B cell (primary cell): ENCODE results near the gene SMARCC1. TPM values are rescaled to one million over a fixed set of nuclear protein-coding genes. Genes with fewer than 3 reads are reported as not detected.

Source experiments
- ATAC-seq: fragments of 200-7000 bp; cut with Tn5 transposase; one replicate; pipeline ENCODE4 v1.10.0; 2021; ENCODE audit warnings: low read depth, mild to moderate bottlenecking, moderate number of reproducible peaks, moderate library complexity
- CTCF ChIA-PET: fragments of 350-600 bp; sonication (Branson Sonifier 250); formaldehyde crosslinking; loops from one replicate; lab custom pipeline; 2021; ENCODE audit warnings: antibody characterized with exemption, inconsistent platforms; lab: Charles Lee
- POLR2A ChIA-PET: fragments of 350-600 bp; sonication (Branson Sonifier 250); formaldehyde crosslinking; loops from one replicate; lab custom pipeline; 2021; ENCODE audit warnings: antibody characterized with exemption; lab: Charles Lee
- DNase-seq: peaks from one replicate; pipeline ENCODE4 v3.0.0; 2013
- H2AFZ ChIP-seq: 2 replicates; pipeline ENCODE4 v1.6.1; 2012; ENCODE audit warnings: mild to moderate bottlenecking, low read depth, low read length; ENCODE audit not compliant: insufficient read depth, poor library complexity, severe bottlenecking
- H3K27ac ChIP-seq, 2 donors: 1 replicate in 1 of 2; 2 replicates in 1 of 2; pipeline ENCODE4 v1.5.1; 2012 to 2013; ENCODE audit warnings: low read length in 2 of 2, mild to moderate bottlenecking in 2 of 2, moderate library complexity in 1 of 2
- H3K27me3 ChIP-seq, 4 experiments: fragments of 200-600 bp in 1 of 4; sonication (generic) in 1 of 4; replicated peaks in 1 of 4; 1 replicate in 2 of 4; 2 replicates in 2 of 4; pipeline versions ENCODE4 v1.6.1 to v1.7.0; 2013 to 2016; ENCODE audit warnings: low read length in 3 of 4, mild to moderate bottlenecking in 2 of 4, mixed read lengths in 1 of 4, moderate library complexity in 1 of 4; ENCODE audit not compliant: insufficient read depth in 4 of 4, control insufficient read depth in 3 of 4; ENCODE audit errors: control extremely low read depth in 1 of 4
- H3K36me3 ChIP-seq, 2 experiments: replicated peaks in 1 of 2; 1 replicate in 1 of 2; 2 replicates in 1 of 2; pipeline versions ENCODE4 v1.6.1 to v1.7.1; 2013; ENCODE audit warnings: low read length in 1 of 2; ENCODE audit not compliant: insufficient read depth in 2 of 2, control insufficient read depth in 1 of 2; ENCODE audit errors: control extremely low read depth in 1 of 2, extremely low read depth in 1 of 2
- H3K4me1 ChIP-seq, 2 donors: fragments of 200-600 bp in 1 of 2; sonication (generic) in 1 of 2; 1 replicate in 1 of 2; 2 replicates in 1 of 2; pipeline versions ENCODE4 v1.5.1 to v1.6.1; 2013 to 2017; ENCODE audit warnings: low read length in 2 of 2; ENCODE audit not compliant: control insufficient read depth in 2 of 2, insufficient read depth in 2 of 2
- H3K4me2 ChIP-seq: replicated peaks from 2 replicates; pipeline ENCODE3; 2012; ENCODE audit warnings: mild to moderate bottlenecking, low read depth, low read length; ENCODE audit not compliant: poor library complexity, severe bottlenecking
- H3K4me3 ChIP-seq, 5 experiments: fragments of 200-600 bp in 1 of 5; sonication (generic) in 1 of 5; 1 replicate in 3 of 5; 2 replicates in 2 of 5; pipeline versions ENCODE4 v1.5.1 to v1.7.0; 2011 to 2016; ENCODE audit warnings: low read length in 4 of 5, mild to moderate bottlenecking in 4 of 5, low read depth in 2 of 5, control low read depth in 1 of 5, moderate library complexity in 1 of 5; ENCODE audit not compliant: insufficient read depth in 1 of 5; ENCODE audit errors: control extremely low read depth in 1 of 5, extremely low read depth in 1 of 5
- H3K79me2 ChIP-seq: fragments of 200-600 bp; sonication (generic); one replicate; pipeline ENCODE4 v1.6.0; 2016; ENCODE audit warnings: low read length; ENCODE audit not compliant: control insufficient read depth, insufficient read depth
- H3K9ac ChIP-seq: fragments of 200-600 bp; sonication (generic); 2 replicates; pipeline ENCODE4 v1.6.1; 2017; ENCODE audit warnings: mild to moderate bottlenecking, low read length, moderate library complexity
- H3K9me3 ChIP-seq, 3 donors: one replicate each; pipeline versions ENCODE4 v1.6.1 to v1.7.1; 2013; ENCODE audit warnings: low read length in 2 of 3; ENCODE audit not compliant: control insufficient read depth in 2 of 3, insufficient read depth in 1 of 3; ENCODE audit errors: control extremely low read depth in 1 of 3
- H4K20me1 ChIP-seq: 2 replicates; pipeline ENCODE4 v1.6.0; 2012; ENCODE audit warnings: mild to moderate bottlenecking, low read length; ENCODE audit not compliant: insufficient read depth, control insufficient read depth, poor library complexity, severe bottlenecking
- H3K27ac Mint-ChIP-seq: one replicate; pipeline ENCODE4 v1.8.0; 2021; ENCODE audit warnings: mixed read lengths
- H3K27me3 Mint-ChIP-seq: one replicate; pipeline ENCODE4 v1.8.0; 2021; ENCODE audit warnings: mixed read lengths
- H3K4me1 Mint-ChIP-seq: one replicate; pipeline ENCODE4 v1.8.0; 2021; ENCODE audit warnings: mixed read lengths
- H3K4me3 Mint-ChIP-seq: one replicate; pipeline ENCODE4 v1.8.0; 2021; ENCODE audit warnings: mixed read lengths
- H3K9me3 Mint-ChIP-seq: one replicate; pipeline ENCODE4 v1.8.0; 2022; ENCODE audit warnings: mixed read lengths; ENCODE audit not compliant: insufficient read depth
- EZH2 ChIP-seq: IDR thresholded peaks from 2 replicates; pipeline ENCODE4 v1.6.1; 2012; ENCODE audit warnings: borderline replicate concordance, low read depth, mild to moderate bottlenecking, moderate library complexity, low read length; ENCODE audit not compliant: insufficient read depth, poor library complexity, severe bottlenecking
- WGBS: methylation state at CpG from one replicate; pipeline ENCODE4 v1.1.5; 2013; ENCODE audit warnings: missing lambda C conversion rate; ENCODE audit not compliant: insufficient coverage; 5-methylcytosine and 5-hydroxymethylcytosine counted together
- intact Hi-C: fragments of 100-400 bp; cut with micrococcal nuclease; formaldehyde crosslinking; loops from one replicate; pipeline ENCODE4 v1.10.0; 2022
- polyA plus RNA-seq: library from polyadenylated mRNA; depleted of rRNA; stranded (reverse); fragments of >200 nt; gene quantifications from 2 replicates; pipeline ENCODE4 v1.2.3, GENCODE V29; 2012
- total RNA-seq, 2 donors: library from RNA; stranded (reverse); fragments of 120-200 nt in 1 of 2; gene quantifications; 1 replicate in 1 of 2; 2 replicates in 1 of 2; pipeline versions ENCODE4 v1.2.3 to v1.2.4, GENCODE V29; 2013 to 2022
- TF ChIP-seq, protein P1 (sequence below): fragments of 200-600 bp; IDR thresholded peaks from one replicate; pipeline ENCODE4 v1.8.0; 2022; ENCODE audit warnings: antibody characterized with exemption, mild to moderate bottlenecking

The SMARCC1 gene
- total and polyA plus RNA-seq, 2 donors (not counting 1 experiment from before 2014, with no cell fraction given): 13.1 to 155 TPM

DNA sequence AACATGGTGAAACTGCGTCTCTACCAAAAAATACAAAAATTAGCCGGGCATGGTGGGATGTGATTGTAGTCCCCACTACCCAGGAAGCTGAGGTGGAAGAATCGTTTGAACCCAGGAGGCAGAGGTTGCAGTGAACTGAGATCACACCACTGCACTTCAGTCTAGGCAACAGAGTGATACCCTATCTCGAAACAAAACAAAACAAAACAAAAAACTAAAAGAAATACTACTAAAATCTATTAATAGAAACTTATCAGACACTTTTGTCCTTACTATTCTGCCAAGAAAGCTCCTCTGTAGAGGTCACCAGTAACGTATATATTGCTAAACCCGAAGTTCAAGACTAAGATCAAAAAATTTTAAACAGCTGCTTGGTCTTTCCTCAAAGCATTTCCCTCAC is 67.1 kb downstream of the SMARCC1 start:
- no peak overlapping the region for H2AFZ ChIP-seq
- ChIA-PET POLR2A (no interaction called here), CTCF (interaction anchor here (0.9 to 2.0 kb wide), 2 partner anchors 18 to 75 kb away, joined by 5 to 8 read pairs; no protein-coding TSS in a partner anchor)
- WGBS: 85% methylated on average over 2 of the region's 6 CpGs
- no peaks in the 10 kb centered on the region for H3K9me3 ChIP-seq
- H3K36me3 ChIP-seq: peaks cover 22 to 79% of the 10 kb centered on the region in 2 experiments
- no peaks in the 10 kb centered on the region for H3K27me3 ChIP-seq
- H3K4me1 ChIP-seq: no peaks in the 10 kb centered on the region
- no peak overlapping the region for H3K27ac Mint-ChIP-seq
- H3K27ac ChIP-seq: no peak overlapping the region
- peaks cover 12% of the 10 kb centered on the region for H3K79me2 ChIP-seq
- H3K9me3 Mint-ChIP-seq: no peaks in the 10 kb centered on the region
- ATAC-seq (no peak), DNase-seq (no peak)
- H4K20me1 ChIP-seq: no peaks in the 10 kb centered on the region
- intact Hi-C loops: no loop called here
- no peaks in the 10 kb centered on the region for H3K4me1 Mint-ChIP-seq
- no peak overlapping the region for H3K4me3 ChIP-seq
- no peaks in the 10 kb centered on the region for H3K27me3 Mint-ChIP-seq
- H3K9ac ChIP-seq: no peak overlapping the region
- no peak overlapping the region for H3K4me2 ChIP-seq
- H3K4me3 Mint-ChIP-seq: no peak overlapping the region
- no peak for TF ChIP-seq EZH2

- Histone ChIP-seq H3K36me3 (peaks cover 22 to 80% of the 10 kb centered on the region in 2 experiments), H3K27ac (no peak overlapping the region), H3K79me2 (peaks cover 13% of the 10 kb centered on the region)
Observed at GRCh38 chr3:47713655-47714054, 68.0 kb downstream of the SMARCC1 start.

More at GRCh38 chr3:47713655-47714054, 68.0 kb downstream of the SMARCC1 start:
- Mint-ChIP-seq H3K9me3 (no peaks in the 10 kb centered on the region), H3K27ac (no peak overlapping the region), H3K4me3 (no peak overlapping the region), H3K4me1 (no peaks in the 10 kb centered on the region), H3K27me3 (no peaks in the 10 kb centered on the region)
- DNase-seq (no peak), ATAC-seq (no peak)
- no peak overlapping the region for H3K4me3 ChIP-seq
- no peak overlapping the region for H3K9ac ChIP-seq
- H4K20me1 ChIP-seq: no peaks in the 10 kb centered on the region
- WGBS: no CpG with 5 or more reads among the region's 2 CpGs
- no peaks in the 10 kb centered on the region for H3K27me3 ChIP-seq
- H3K9me3 ChIP-seq: no peaks in the 10 kb centered on the region
- no peak overlapping the region for H2AFZ ChIP-seq
- no peak overlapping the region for H3K4me2 ChIP-seq
- no peaks in the 10 kb centered on the region for H3K4me1 ChIP-seq
- intact Hi-C loops: no loop called here
- POLR2A ChIA-PET: no interaction called here
- CTCF ChIA-PET: no interaction called here
- no peak for TF ChIP-seq EZH2
- TF ChIP-seq, protein P1, sequence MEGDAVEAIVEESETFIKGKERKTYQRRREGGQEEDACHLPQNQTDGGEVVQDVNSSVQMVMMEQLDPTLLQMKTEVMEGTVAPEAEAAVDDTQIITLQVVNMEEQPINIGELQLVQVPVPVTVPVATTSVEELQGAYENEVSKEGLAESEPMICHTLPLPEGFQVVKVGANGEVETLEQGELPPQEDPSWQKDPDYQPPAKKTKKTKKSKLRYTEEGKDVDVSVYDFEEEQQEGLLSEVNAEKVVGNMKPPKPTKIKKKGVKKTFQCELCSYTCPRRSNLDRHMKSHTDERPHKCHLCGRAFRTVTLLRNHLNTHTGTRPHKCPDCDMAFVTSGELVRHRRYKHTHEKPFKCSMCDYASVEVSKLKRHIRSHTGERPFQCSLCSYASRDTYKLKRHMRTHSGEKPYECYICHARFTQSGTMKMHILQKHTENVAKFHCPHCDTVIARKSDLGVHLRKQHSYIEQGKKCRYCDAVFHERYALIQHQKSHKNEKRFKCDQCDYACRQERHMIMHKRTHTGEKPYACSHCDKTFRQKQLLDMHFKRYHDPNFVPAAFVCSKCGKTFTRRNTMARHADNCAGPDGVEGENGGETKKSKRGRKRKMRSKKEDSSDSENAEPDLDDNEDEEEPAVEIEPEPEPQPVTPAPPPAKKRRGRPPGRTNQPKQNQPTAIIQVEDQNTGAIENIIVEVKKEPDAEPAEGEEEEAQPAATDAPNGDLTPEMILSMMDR: no peak
